Large intestine (tissue), 3 donors: ENCODE data around the gene GLB1L2. TPM values are rescaled to one million over a fixed set of nuclear protein-coding genes. Genes with fewer than 3 reads are reported as not detected.

ENCODE experiments used
- DNase-seq, 2 donors: peaks; one replicate each; pipeline versions ENCODE4 v3.0.0 to v3.0.0-alpha.2; 2013
- H3K27ac ChIP-seq: one replicate; pipeline ENCODE4 v1.5.1; 2013; ENCODE audit warnings: low read length
- H3K27me3 ChIP-seq: 2 replicates; pipeline ENCODE4 v1.6.1; 2013; ENCODE audit warnings: low read length; ENCODE audit not compliant: control insufficient read depth, insufficient read depth
- H3K36me3 ChIP-seq: 2 replicates; pipeline ENCODE4 v1.6.1; 2013; ENCODE audit warnings: low read length; ENCODE audit not compliant: control insufficient read depth, insufficient read depth
- H3K4me1 ChIP-seq: one replicate; pipeline ENCODE4 v1.6.1; 2013; ENCODE audit warnings: low read length; ENCODE audit not compliant: control insufficient read depth, insufficient read depth
- H3K4me3 ChIP-seq: one replicate; pipeline ENCODE4 v1.5.1; 2013; ENCODE audit warnings: low read length
- H3K9me3 ChIP-seq: one replicate; pipeline ENCODE4 v1.6.1; 2013; ENCODE audit warnings: mild to moderate bottlenecking, low read depth, low read length, moderate library complexity; ENCODE audit not compliant: control insufficient read depth
- WGBS: methylation state at CpG from one replicate; pipeline ENCODE4 v1.1.5; 2013; ENCODE audit warnings: low lambda C conversion rate; ENCODE audit not compliant: insufficient coverage; 5-methylcytosine and 5-hydroxymethylcytosine counted together
- polyA plus RNA-seq: library from polyadenylated mRNA; unstranded; fragments of 120-200 nt; gene quantifications from one replicate; pipeline ENCODE4 v1.2.1, GENCODE V29; 2013

The GLB1L2 gene
- polyA plus RNA-seq, 1 donor, result 6.7 TPM

GRCh38 chr11:134367781-134368180, 36.0 kb downstream of the GLB1L2 start:
- no peak for DNase-seq
- Histone ChIP-seq H3K36me3 (no peaks in the 10 kb centered on the region), H3K9me3 (no peaks in the 10 kb centered on the region), H3K27me3 (no peaks in the 10 kb centered on the region), H3K27ac (no peak overlapping the region), H3K4me3 (no peak overlapping the region), H3K4me1 (no peaks in the 10 kb centered on the region)
- no CpG with 5 or more reads among the region's 18 CpGs for WGBS

- H3K9me3 ChIP-seq, result no peaks in the 10 kb centered on the region
- H3K4me1 ChIP-seq, result no peaks in the 10 kb centered on the region
- no peak overlapping the region for H3K4me3 ChIP-seq
- H3K27ac ChIP-seq, result no peak overlapping the region
- WGBS, result no CpG with 5 or more reads among the region's 30 CpGs
- H3K27me3 ChIP-seq, result no peaks in the 10 kb centered on the region
- DNase-seq, result no peak
- H3K36me3 ChIP-seq, result no peaks in the 10 kb centered on the region
Measured at GRCh38 chr11:134369656-134370525, 38.1 kb downstream of the GLB1L2 start.

- no CpG with 5 or more reads among the region's 19 CpGs for WGBS
- Histone ChIP-seq H3K36me3 (no peaks in the 10 kb centered on the region), H3K4me1 (no peaks in the 10 kb centered on the region), H3K9me3 (no peaks in the 10 kb centered on the region), H3K27me3 (no peaks in the 10 kb centered on the region), H3K27ac (no peak overlapping the region), H3K4me3 (no peak overlapping the region)
- DNase-seq, result no peak
Measured at GRCh38 chr11:134370526-134371435, 39.0 kb downstream of the GLB1L2 start.

GRCh38 chr11:134371436-134372185, 39.8 kb downstream of the GLB1L2 start:
- WGBS, result 100% methylated on average over 1 of the region's 22 CpGs
- H3K27ac ChIP-seq, result no peak overlapping the region
- no peaks in the 10 kb centered on the region for H3K9me3 ChIP-seq
- no peaks in the 10 kb centered on the region for H3K36me3 ChIP-seq
- no peaks in the 10 kb centered on the region for H3K4me1 ChIP-seq
- no peaks in the 10 kb centered on the region for H3K27me3 ChIP-seq
- H3K4me3 ChIP-seq, result no peak overlapping the region
- DNase-seq, result no peak

GRCh38 chr11:134372536-134372935, 40.7 kb downstream of the GLB1L2 start:
- no peaks in the 10 kb centered on the region for H3K27me3 ChIP-seq
- no peak for DNase-seq
- no peaks in the 10 kb centered on the region for H3K36me3 ChIP-seq
- no CpG with 5 or more reads among the region's 10 CpGs for WGBS
- peaks cover under 1% of the 10 kb centered on the region for H3K9me3 ChIP-seq
- H3K4me3 ChIP-seq, result no peak overlapping the region
- H3K27ac ChIP-seq, result no peak overlapping the region
- no peaks in the 10 kb centered on the region for H3K4me1 ChIP-seq

GRCh38 chr11:134372961-134373360, 41.2 kb downstream of the GLB1L2 start:
- no peak overlapping the region for H3K27ac ChIP-seq
- H3K4me3 ChIP-seq, result no peak overlapping the region
- no peak for DNase-seq
- no CpG with 5 or more reads among the region's 8 CpGs for WGBS
- peaks cover 5% of the 10 kb centered on the region for H3K9me3 ChIP-seq
- no peaks in the 10 kb centered on the region for H3K36me3 ChIP-seq
- H3K4me1 ChIP-seq, result no peaks in the 10 kb centered on the region
- H3K27me3 ChIP-seq, result no peaks in the 10 kb centered on the region

GRCh38 chr11:134373591-134374052, 41.8 kb downstream of the GLB1L2 start:
- no peak for DNase-seq
- Histone ChIP-seq H3K9me3 (peaks cover 5% of the 10 kb centered on the region), H3K4me3 (no peak overlapping the region), H3K27ac (no peak overlapping the region), H3K27me3 (no peaks in the 10 kb centered on the region), H3K36me3 (no peaks in the 10 kb centered on the region), H3K4me1 (no peaks in the 10 kb centered on the region)
- no CpG with 5 or more reads among the region's 14 CpGs for WGBS

- DNase-seq, result no peak
- Histone ChIP-seq H3K4me1 (no peaks in the 10 kb centered on the region), H3K4me3 (no peak overlapping the region), H3K27me3 (no peaks in the 10 kb centered on the region), H3K9me3 (peaks cover 5% of the 10 kb centered on the region), H3K27ac (no peak overlapping the region), H3K36me3 (no peaks in the 10 kb centered on the region)
- WGBS, result no CpG with 5 or more reads among the region's 9 CpGs
Measured at GRCh38 chr11:134374171-134374570, 42.4 kb downstream of the GLB1L2 start.

GRCh38 chr11:134374891-134375550, 43.2 kb downstream of the GLB1L2 start:
- no peaks in the 10 kb centered on the region for H3K36me3 ChIP-seq
- no peak overlapping the region for H3K4me3 ChIP-seq
- DNase-seq, result no peak
- WGBS, result no CpG with 5 or more reads among the region's 16 CpGs
- H3K27ac ChIP-seq, result no peak overlapping the region
- H3K4me1 ChIP-seq, result no peaks in the 10 kb centered on the region
- no peaks in the 10 kb centered on the region for H3K27me3 ChIP-seq
- H3K9me3 ChIP-seq, result peaks cover 7% of the 10 kb centered on the region
